ENCODE measurements around the gene ADGRV1.

ADGRV1 gene, protein sequence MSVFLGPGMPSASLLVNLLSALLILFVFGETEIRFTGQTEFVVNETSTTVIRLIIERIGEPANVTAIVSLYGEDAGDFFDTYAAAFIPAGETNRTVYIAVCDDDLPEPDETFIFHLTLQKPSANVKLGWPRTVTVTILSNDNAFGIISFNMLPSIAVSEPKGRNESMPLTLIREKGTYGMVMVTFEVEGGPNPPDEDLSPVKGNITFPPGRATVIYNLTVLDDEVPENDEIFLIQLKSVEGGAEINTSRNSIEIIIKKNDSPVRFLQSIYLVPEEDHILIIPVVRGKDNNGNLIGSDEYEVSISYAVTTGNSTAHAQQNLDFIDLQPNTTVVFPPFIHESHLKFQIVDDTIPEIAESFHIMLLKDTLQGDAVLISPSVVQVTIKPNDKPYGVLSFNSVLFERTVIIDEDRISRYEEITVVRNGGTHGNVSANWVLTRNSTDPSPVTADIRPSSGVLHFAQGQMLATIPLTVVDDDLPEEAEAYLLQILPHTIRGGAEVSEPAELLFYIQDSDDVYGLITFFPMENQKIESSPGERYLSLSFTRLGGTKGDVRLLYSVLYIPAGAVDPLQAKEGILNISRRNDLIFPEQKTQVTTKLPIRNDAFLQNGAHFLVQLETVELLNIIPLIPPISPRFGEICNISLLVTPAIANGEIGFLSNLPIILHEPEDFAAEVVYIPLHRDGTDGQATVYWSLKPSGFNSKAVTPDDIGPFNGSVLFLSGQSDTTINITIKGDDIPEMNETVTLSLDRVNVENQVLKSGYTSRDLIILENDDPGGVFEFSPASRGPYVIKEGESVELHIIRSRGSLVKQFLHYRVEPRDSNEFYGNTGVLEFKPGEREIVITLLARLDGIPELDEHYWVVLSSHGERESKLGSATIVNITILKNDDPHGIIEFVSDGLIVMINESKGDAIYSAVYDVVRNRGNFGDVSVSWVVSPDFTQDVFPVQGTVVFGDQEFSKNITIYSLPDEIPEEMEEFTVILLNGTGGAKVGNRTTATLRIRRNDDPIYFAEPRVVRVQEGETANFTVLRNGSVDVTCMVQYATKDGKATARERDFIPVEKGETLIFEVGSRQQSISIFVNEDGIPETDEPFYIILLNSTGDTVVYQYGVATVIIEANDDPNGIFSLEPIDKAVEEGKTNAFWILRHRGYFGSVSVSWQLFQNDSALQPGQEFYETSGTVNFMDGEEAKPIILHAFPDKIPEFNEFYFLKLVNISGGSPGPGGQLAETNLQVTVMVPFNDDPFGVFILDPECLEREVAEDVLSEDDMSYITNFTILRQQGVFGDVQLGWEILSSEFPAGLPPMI (N-terminal part only)

DNA sequence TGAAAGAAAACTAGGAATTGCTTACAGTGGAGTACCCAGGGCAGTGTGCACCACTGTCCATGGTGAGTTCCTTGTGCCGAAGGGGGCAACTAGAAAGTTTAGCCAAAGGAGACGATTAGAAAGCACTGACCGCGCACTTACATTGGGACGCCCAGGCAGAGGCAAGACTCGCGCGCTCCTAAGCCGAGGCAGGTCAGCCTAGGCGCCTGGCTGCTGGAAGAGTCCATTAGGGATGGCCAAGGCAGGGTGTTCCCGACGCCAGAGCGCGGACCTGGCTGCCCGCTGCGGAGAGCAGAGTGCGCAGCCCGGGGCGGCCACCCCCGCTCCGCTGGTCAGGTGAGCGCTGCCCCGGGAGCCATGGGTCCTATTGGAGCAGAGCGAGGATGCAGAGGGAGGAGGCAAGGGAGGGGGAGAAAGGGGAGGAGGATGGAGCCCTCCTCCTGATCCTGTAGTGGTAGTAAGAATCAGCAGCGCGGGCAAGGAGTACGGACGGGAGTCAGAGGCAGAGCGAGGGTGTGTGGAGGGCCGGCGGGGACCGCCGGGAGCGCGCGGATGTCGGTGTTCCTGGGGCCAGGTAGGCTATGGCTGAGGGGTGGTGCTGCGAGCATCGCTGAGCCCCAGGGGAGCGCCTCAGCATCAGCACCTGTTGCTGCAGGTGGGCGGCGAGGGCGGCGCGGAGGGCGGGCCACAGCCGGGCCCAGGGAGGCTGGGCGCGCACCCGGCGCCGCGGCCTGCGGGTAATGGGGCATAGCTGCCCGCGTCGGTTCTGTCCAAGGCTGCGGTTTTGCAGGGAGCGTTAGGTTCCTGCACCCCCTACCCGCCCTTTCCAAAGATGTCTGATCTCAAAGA lies at the start of gene ADGRV1:
Gene ADGRV1 (plus strand): TSS at position 454 of the 849 bp plus-strand sequence. CDS start 99 bp downstream, at position 553.
- DNase-seq = no peak

GRCh38 chr5:90510438-90510837 lies 48.2 kb upstream of the ADGRV1 start:
- DNase-seq = no peak

DNA sequence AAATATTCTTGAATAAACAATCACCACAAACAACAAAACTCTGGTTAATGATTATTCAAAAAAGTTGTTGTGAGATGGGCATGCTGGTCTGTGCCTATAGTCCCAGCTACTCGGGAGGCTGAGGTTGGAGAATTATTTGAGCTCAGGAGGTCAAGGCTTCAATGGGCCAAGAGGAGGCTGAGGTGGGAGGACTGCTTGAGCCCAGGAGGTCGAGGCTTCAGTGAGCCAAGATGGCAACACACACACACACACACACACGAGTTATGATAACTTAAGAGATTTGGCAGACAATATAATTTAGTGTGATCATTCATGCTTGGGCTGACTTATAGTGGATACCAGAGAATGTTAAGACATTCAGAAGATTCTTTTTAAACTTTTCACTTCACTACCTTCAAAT lies 44.1 kb upstream of the ADGRV1 start:
- no peak for DNase-seq

GRCh38 chr5:90518661-90519060 lies 39.9 kb upstream of the ADGRV1 start:
- DNase-seq = no peak

GRCh38 chr5:90519081-90519480 lies 39.5 kb upstream of the ADGRV1 start:
- DNase-seq = no peak

DNA sequence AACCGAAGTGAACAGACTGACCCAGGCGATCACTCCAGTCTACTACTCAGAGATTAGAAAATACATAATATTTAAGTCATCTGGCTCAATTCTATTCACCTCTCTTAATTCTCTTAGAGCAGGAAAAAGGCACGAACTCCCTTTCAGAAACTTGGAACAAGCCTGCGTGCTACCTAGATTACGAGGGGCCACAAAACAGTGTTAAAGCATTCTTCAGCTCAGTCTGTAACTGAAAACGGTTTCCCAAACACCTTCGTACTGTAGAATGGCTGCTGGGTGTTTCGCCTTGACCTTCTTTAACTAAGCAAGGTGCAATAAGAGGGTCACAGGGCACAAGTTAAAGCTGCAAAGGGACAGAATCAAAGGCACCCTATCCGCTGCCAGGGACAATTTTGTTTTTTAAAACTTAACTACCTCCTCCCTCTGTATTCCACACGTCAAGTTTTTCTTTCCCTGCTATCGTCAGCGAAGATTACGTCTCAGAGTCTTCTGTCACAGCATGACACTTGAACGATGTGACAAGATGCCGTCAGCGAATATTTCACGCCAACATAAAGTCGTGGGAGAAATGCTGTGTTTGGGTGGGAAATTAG lies 29.9 kb upstream of the ADGRV1 start:
- DNase-seq = peak; percentile 1 to 5

- DNase-seq = peak; percentile 87 to 90
Observed at GRCh38 chr5:90529194-90529938, 29.2 kb upstream of the ADGRV1 start, which contains the start of gene LYSMD3. Gene LYSMD3, minus strand, starts transcription at chr5:90529584. Its CDS starts 4,295 bp downstream, at chr5:90525289.

DNA sequence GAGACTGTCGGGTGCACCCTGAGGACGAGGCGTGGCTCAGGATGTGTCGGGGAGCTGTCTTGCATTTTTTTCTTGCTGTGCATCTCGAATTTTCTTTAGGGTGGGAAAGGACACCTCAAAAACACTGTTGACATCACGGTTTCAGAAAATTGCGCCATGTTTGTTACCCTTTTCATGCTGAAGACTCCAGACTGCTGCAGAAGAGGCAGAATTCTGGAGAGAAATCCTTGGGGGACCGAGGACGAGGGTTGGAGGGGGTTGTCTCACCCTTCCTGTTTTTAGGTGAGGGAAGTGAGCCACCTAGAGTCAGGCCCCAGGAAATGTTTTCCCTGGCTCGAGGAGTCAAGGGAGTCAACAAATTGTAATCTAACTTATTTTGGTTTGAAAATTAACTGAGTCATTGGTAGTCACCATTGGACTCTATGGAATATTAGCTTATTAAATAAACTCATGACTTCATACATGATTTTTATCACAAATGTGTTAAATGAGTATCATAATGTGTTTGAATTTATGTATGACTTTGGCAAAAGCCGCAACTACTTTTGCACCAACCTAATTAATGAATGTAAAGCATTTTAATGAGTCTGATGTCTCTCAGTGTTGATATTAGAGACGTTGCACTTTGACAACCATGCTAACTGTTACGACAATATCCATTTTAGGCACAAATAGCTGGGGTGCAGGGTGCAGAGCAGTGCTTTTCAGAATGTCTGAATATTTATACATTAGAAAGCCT lies 28.5 kb upstream of the ADGRV1 start:
- DNase-seq = peak; percentile 36 to 48

DNA sequence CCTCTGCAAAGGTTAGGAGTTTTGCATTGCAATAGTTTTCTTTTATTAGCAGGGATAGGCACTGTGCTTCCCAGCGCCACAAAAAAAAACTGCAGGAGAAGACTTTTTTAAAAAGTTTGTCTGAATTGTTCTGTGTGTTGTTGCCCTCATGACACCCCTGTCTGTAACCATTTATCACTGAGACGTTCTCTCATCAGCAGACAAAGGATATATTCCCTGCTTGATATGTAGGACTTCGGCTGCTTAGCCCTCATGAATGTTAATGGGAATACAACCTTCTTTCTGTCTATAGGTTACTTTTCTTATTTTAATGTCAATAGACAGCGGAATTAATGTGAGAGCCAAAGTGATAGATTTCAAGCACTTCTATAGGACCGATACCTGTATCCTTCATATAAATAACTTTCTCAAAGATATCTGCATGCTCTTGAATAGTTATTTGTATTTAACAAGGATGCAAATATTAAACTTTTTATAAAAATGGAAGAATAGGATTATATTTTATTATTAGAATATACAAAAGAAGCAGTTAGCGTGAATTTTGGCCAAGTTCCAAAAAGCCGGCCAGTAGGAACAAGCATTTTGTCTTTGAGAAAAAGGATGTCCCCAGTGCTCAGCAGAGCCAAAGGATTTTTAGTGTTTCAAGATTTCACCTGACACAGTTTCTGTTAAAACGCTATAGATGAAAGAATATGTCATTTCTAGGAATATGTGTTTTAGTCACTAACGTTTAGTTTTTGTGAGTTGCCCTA lies 27.7 kb upstream of the ADGRV1 start:
- DNase-seq = no peak

- DNase-seq = no peak
Observed at GRCh38 chr5:90533794-90534193, 24.8 kb upstream of the ADGRV1 start.

GRCh38 chr5:90534922-90535321 lies 23.7 kb upstream of the ADGRV1 start:
- no peak for DNase-seq

DNA sequence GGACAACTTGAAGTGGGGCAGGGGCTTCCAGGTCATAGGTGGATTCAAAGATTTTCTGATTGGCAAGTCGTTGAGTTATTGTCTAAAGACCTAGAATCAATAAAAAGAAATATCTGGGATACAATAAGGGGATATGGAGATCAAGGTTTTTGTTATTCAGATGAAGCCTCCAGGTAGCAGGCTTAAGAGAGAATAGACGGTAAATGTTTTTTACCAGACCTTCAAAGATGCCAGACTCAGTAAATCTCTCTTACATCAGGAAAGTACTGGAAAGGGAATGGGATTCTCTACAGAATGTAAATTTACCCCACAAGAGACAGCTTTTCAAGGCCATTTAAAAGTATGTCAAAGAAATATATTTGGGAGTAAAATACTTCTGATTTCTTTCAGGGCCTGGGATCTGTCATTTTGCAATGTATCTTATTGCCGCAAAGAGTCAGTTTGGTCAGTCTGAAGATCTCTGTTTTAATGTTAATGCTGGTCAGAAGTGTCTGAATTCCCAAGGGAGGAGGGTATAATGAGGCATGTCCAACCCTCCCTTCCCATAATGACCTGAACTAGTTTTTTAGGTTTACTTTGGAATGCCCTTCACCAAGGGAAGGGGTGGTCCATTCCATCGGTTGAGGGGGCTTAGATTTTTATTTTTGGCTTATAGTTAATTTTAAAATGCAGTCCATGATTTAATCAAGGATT lies 15.6 kb upstream of the ADGRV1 start:
- no peak for DNase-seq

GRCh38 chr5:90545511-90545910 lies 13.1 kb upstream of the ADGRV1 start:
- no peak for DNase-seq

DNA sequence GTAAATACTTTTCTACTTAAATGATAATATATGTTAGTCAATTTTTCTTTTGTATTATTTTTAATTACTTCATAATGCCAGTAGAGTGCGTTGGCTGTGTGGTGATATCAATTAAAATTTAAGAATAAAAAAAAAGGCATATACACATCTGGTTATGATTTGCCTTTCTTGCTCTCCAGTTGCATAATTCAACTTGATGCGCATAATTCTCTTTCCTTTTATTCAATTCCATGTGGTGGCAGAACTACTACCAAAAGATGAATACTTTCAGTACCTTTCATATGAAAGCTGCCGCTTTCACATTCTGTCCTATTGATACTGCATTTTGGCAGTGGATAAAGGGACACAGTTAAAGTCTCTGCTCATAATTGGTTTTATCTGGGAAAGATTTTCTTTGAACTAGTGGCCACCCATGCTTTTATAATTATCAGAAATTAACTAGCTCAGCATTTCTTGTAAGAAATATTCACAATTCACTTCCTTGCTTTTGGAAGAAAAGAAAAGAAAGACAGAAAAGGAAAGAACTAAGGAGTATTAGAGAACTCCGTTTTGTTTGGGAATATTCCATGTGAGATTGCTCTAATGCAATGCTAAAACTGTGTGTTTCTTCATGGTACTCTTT lies 12.3 kb upstream of the ADGRV1 start:
- no peak for DNase-seq

DNA sequence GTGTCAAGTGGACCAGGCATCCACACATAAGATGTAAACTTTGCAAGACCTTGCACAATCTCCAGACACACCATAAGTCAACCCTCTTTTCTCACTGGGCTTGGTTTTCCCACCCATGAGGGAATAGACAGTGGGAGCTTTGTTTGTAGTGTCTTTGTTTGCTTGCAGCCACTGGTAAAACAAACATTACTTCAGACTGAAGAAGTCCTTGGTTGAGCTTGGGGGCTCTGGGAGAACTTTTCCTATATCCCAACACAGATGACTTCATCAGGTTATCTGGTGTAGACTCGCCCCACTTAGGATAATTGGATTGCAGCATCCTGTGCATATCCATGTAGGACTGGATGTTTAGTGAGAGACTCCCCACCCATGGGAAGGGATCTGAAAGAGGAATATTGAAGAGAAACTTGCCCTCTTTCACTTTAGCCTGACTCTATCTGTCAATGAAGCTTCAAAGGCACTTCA lies 11.5 kb upstream of the ADGRV1 start:
- DNase-seq = no peak

GRCh38 chr5:90548069-90548593 lies 10.5 kb upstream of the ADGRV1 start:
- DNase-seq = no peak

GRCh38 chr5:90549223-90549622 lies 9.4 kb upstream of the ADGRV1 start:
- DNase-seq = no peak

All from stimulated activated CD4-positive, alpha-beta T cell treated with anti-CD3 and anti-CD28 coated beads, Interleukin-2, amount 100 ng/mL, for 48 hours (primary cell).